K562 (cell line): ENCODE data around the gene SLC25A34. TPM values are rescaled to one million over a fixed set of nuclear protein-coding genes. Genes with fewer than 3 reads are reported as not detected.

ENCODE experiments used
- POLR2G ChIP-seq: fragments of 200-400 bp; formaldehyde crosslinking; IDR thresholded peaks from 2 replicates; pipeline ENCODE4 v1.6.1; 2017; ENCODE audit warnings: low read depth, mild to moderate bottlenecking, antibody characterized with exemption, low read length, moderate library complexity
- RBM22 ChIP-seq: fragments of 200-400 bp; formaldehyde crosslinking; IDR thresholded peaks from 2 replicates; pipeline ENCODE4 v1.6.1; 2018; ENCODE audit warnings: low read length, low read depth; ENCODE audit not compliant: poor library complexity, severe bottlenecking
- REST ChIP-seq, 2 experiments: fragments of 450-650 bp; formaldehyde crosslinking in 1 of 2; IDR thresholded peaks; 2 replicates each; pipeline versions ENCODE4 v1.4.0 to v1.6.1; 2014 to 2020; ENCODE audit warnings: mild to moderate bottlenecking in 2 of 2, borderline replicate concordance in 1 of 2, low read depth in 1 of 2
- ZBTB33 ChIP-seq: sonication (generic); formaldehyde crosslinking; IDR thresholded peaks from 2 replicates; pipeline ENCODE4 v1.8.1; 2023; ENCODE audit warnings: mild to moderate bottlenecking, missing genetic modification reagents
- polyA plus RNA-seq, 8 experiments: library from polyadenylated mRNA; depleted of rRNA in 4 of 8; stranded (reverse) in 5 of 8; unstranded in 3 of 8; fragments of >200 nt; fragmentation: Nextera tagmentation in 2 of 8; fragmentation: Illumina TruSeq in 1 of 8; extraction: Ambion mirVana in 2 of 8; extraction: Trizol in 1 of 8; gene quantifications; 2 replicates each; pipeline versions ENCODE4 v1.2.1 to v1.2.3, GENCODE V29; 2011 to 2014; ENCODE audit warnings: inconsistent platforms in 1 of 8, missing spikeins in 1 of 8
- total RNA-seq, 7 experiments: library from RNA; depleted of rRNA in 6 of 7; stranded (reverse); fragments of >200 nt in 6 of 7; fragmentation: Illumina TruSeq in 2 of 7; extraction: Trizol in 2 of 7; gene quantifications; 2 replicates each; pipeline versions ENCODE4 v1.2.1 to v1.2.3, GENCODE V29; 2011 to 2021; ENCODE audit warnings: low replicate concordance in 1 of 7

SLC25A34 gene
- total and polyA plus RNA-seq, 9 of the 15 experiments (the other 6 are each of a cell fraction or from before 2014, with no cell fraction given), result 0.01 to 0.57 (median 0.16) TPM

DNA sequence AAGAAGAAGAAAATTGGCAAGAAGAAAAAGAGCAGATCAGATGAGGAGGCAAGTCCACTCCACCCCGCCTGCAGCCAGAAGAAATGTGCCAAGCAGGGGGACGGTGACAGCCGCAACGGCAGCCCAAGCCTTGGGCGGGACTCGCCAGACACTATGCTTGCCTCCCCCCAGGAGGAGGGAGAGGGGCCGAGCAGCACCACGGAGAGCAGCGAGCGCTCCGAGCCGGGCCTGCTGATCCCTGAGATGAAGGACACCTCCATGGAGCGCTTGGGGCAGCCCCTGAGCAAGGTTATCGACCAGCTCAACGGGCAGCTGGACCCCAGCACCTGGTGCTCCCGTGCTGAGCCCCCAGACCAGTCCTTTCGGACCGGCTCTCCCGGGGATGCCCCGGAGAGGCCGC lies 9.0 kb upstream of the SLC25A34 start (continued):
- TF ChIP-seq REST (IDR thresholded peaks at IDR 0.05; ENCODE audit: borderline replicate concordance) (0 out of 2 replicates have a peak, but pooled peaks have one; percentile 46), REST (CRISPR knock-in tag; IDR thresholded peaks at IDR 0.05; ENCODE audit: low read depth) (no peak), POLR2G (no peak; the same call in none of the 2 replicates), RBM22 (peak; percentile 27), ZBTB33 (CRISPR knock-in tag) (peak; percentile 65; the same call in 1 of the 2 replicates)
